Measurements from ENCODE around the gene SLC18B1.
A peak's percentile ranks its signal among the peaks of the same experiment; 100 is the strongest.

The SLC18B1 gene

DNA sequence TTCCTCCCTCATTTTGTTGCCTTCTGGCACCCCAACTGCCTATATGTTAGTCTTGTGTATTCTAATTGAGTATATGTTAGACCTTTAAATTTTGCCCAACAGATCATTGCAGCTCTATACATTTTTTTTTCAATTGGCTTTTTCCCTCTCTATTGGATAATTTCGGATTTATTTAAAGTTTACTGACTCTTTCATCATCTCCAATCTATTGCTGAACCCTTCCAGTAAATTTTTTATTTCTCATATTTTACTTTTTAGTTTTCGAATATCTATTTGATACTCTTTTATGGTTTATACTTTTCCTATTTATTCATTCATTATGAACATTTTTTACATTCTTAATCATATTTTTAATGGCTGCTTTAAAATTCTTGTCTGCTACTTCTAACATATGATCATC is 7.1 kb upstream of the SLC18B1 start:
- H3K27me3 Mint-ChIP-seq (ENCODE audit: low read depth) = no peaks in the 10 kb centered on the region
- peaks cover 11% of the 10 kb centered on the region for H3K9me3 Mint-ChIP-seq
- TF ChIP-seq, protein P1, sequence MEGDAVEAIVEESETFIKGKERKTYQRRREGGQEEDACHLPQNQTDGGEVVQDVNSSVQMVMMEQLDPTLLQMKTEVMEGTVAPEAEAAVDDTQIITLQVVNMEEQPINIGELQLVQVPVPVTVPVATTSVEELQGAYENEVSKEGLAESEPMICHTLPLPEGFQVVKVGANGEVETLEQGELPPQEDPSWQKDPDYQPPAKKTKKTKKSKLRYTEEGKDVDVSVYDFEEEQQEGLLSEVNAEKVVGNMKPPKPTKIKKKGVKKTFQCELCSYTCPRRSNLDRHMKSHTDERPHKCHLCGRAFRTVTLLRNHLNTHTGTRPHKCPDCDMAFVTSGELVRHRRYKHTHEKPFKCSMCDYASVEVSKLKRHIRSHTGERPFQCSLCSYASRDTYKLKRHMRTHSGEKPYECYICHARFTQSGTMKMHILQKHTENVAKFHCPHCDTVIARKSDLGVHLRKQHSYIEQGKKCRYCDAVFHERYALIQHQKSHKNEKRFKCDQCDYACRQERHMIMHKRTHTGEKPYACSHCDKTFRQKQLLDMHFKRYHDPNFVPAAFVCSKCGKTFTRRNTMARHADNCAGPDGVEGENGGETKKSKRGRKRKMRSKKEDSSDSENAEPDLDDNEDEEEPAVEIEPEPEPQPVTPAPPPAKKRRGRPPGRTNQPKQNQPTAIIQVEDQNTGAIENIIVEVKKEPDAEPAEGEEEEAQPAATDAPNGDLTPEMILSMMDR (IDR thresholded peaks at IDR 0.05; ENCODE audit: unreplicated experiment in 3 of 3) = no peak
- H3K36me3 Mint-ChIP-seq (ENCODE audit: low read depth) = no peaks in the 10 kb centered on the region
- H3K27ac Mint-ChIP-seq = no peak overlapping the region
- H3K4me3 Mint-ChIP-seq = no peak overlapping the region
- H3K4me1 Mint-ChIP-seq = no peaks in the 10 kb centered on the region

DNA sequence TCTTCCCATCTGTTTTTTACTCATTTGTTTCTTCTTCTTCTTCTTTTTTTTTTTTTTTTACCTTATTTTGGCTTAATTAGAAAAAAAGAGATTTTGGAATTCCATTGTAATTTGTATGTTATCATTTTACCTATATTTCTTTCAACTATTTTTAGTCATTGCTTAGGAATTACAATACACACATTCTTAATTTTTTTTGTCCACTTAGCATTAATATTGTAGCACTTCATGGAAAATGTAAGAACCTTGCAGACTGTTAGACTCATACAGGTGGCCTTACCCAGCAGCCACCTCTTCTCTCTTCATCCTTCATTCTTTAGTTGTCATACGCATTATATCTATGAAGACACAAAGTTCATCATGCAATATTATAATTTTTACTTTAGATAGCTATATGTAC is 5.8 kb upstream of the SLC18B1 start:
- H3K4me3 Mint-ChIP-seq = no peak overlapping the region
- TF ChIP-seq, protein P1 (IDR thresholded peaks at IDR 0.05; ENCODE audit: unreplicated experiment in 3 of 3) = no peak
- no peak overlapping the region for H3K27ac Mint-ChIP-seq
- no peaks in the 10 kb centered on the region for H3K36me3 Mint-ChIP-seq (ENCODE audit: low read depth)
- H3K9me3 Mint-ChIP-seq = peaks cover 11% of the 10 kb centered on the region
- H3K4me1 Mint-ChIP-seq = no peaks in the 10 kb centered on the region
- no peaks in the 10 kb centered on the region for H3K27me3 Mint-ChIP-seq (ENCODE audit: low read depth)

DNA sequence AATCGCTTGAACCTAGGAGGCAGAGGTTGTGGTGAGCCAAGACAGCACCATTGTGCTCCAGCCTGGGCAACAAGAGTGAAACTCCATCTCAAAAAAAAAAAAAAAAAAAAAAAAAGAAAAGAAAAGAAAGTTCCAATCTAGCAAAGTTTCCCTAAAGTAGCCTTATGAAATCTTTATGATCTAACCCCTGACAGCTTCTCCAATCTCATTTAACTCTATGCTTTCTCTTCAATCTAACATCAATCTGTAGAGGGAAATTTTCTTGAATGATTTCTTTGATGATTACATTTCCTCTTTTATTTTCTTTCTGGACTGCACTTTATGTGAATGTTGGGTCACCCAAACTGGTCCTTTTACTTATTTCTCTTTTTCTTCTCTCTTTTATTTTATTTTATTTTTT is 2.2 kb upstream of the SLC18B1 start:
- H3K27ac Mint-ChIP-seq = no peak overlapping the region
- TF ChIP-seq, protein P1 (IDR thresholded peaks at IDR 0.05; ENCODE audit: unreplicated experiment in 3 of 3) = no peak
- peaks cover 7% of the 10 kb centered on the region for H3K4me1 Mint-ChIP-seq
- H3K4me3 Mint-ChIP-seq = peak overlapping the region; percentile 41 to 49 (median 45)
- peaks cover 11% of the 10 kb centered on the region for H3K9me3 Mint-ChIP-seq
- peaks cover 3% of the 10 kb centered on the region for H3K36me3 Mint-ChIP-seq (ENCODE audit: low read depth)
- H3K27me3 Mint-ChIP-seq (ENCODE audit: low read depth) = no peaks in the 10 kb centered on the region

DNA sequence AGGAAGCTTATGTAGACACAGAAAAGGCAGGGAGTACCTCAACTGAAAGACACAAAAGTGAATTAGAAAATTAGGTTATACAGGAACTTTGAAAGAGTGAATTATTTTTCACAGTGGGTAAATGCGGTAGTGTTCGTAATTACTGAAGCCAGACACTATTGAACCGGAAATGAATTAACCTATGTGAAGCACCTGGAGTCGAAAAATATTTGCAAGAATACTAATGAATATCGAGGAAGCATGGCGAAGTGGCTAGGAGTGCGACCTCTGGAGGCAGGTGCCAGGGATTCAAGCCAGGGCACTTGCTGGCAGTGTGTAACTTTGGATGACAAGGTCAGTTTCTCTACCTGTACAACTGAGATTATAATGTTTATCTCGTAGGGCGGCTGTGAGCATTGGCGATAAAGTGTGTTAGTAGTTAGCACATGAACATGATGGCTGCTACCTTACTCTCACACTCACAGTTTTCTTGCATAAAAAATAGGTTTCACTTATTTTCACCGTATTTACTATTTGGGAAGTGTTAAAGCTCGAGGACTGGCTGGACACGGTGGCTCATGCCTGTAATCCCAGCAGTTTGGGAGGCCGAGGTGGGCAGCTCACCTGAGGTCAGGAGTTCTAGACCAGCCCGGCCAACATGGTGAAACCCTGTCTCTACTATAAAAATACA is 567 bp upstream of the SLC18B1 start:
- peaks cover 11% of the 10 kb centered on the region for H3K9me3 Mint-ChIP-seq
- H3K4me3 Mint-ChIP-seq = no peak overlapping the region
- H3K27me3 Mint-ChIP-seq (ENCODE audit: low read depth) = no peaks in the 10 kb centered on the region
- H3K36me3 Mint-ChIP-seq (ENCODE audit: low read depth) = peaks cover 12% of the 10 kb centered on the region
- TF ChIP-seq, protein P1 (IDR thresholded peaks at IDR 0.05; ENCODE audit: unreplicated experiment in 3 of 3) = peak; percentile 78 to 86 (median 81)
- H3K4me1 Mint-ChIP-seq = peaks cover 7% of the 10 kb centered on the region
- H3K27ac Mint-ChIP-seq = peak overlapping the region; percentile 65 to 88 (median 80)

DNA sequence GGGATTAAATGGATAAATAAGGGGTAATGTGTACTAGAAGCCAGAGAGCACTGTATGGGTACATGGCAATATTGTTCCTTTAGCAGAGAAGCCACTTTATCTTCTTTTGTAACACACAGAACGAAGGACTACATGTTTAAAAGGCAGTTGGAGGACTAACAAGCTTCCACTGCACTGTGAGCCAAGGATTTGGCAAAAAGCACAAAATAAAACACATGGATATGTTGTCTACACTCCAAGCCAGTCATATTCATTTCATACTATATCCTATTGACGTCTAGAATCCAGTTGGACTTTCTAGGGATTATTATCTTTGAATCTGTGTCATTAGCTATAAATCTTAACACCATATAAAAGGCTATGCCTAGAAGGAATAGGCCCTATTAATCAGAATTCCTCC is 3.0 kb downstream of the SLC18B1 start:
- Mint-ChIP-seq H3K4me1 (peaks cover 7% of the 10 kb centered on the region), H3K4me3 (peak overlapping the region; percentile 44 to 66 (median 56)), H3K27me3 (ENCODE audit: low read depth) (no peaks in the 10 kb centered on the region), H3K36me3 (ENCODE audit: low read depth) (peaks cover 27% of the 10 kb centered on the region), H3K27ac (no peak overlapping the region), H3K9me3 (no peaks in the 10 kb centered on the region)
- TF ChIP-seq, protein P1 (IDR thresholded peaks at IDR 0.05; ENCODE audit: unreplicated experiment in 3 of 3) = no peak

DNA sequence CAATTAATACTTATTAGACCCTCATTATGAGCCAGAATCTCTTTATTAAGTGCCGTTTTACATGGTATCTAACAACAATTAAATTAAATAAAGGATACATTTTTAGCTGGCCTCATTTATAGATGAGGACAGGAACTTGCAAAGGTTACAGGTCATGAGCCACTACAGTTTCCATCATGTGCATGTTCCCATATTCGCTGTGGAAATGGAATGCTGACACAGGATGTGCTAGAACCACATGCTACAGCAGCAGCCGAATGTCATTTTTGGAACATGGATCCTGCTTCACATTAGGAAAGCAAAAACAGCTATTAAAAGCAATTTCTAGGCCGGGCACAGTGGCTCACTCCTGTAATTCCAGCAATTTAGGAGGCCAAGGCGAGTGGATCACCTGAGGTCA is 5.9 kb downstream of the SLC18B1 start:
- Mint-ChIP-seq H3K36me3 (ENCODE audit: low read depth) (peaks cover 47% of the 10 kb centered on the region), H3K4me1 (no peaks in the 10 kb centered on the region), H3K27ac (no peak overlapping the region), H3K9me3 (no peaks in the 10 kb centered on the region), H3K4me3 (no peak overlapping the region), H3K27me3 (ENCODE audit: low read depth) (no peaks in the 10 kb centered on the region)
- TF ChIP-seq, protein P1 (IDR thresholded peaks at IDR 0.05; ENCODE audit: unreplicated experiment in 3 of 3) = no peak
